Measurements from ENCODE around the gene ABCG8. TPM values are rescaled to one million over a fixed set of nuclear protein-coding genes. Genes with fewer than 3 reads are reported as not detected.

Gene ABCG8
- total RNA-seq, 1 donor from 2014 or later: not detected

DNA sequence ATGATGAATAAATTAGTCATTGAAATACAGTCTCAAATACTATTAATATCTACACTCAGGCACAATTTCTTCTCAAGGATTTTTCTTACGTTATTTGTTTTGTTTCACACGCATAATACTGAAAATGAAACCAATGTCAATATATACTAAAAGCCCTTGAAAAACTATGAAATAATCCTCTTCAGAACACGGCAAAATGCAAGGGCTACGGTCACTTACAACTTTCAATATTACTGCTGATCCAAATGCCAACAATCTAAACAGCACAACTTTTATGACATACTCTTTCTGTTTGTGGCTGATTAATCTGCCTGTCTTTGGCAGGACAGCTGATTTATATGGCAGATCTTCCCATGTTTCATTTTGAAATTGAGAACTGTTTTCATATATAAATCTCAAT, 88.7 kb downstream of the ABCG8 start:
- Mint-ChIP-seq H3K4me3 (no peak overlapping the region), H3K27me3 (ENCODE audit: low read depth) (no peaks in the 10 kb centered on the region), H3K27ac (ENCODE audit: unreplicated experiment) (no peak overlapping the region), H3K4me1 (no peaks in the 10 kb centered on the region), H3K9me3 (no peaks in the 10 kb centered on the region), H3K36me3 (ENCODE audit: low read depth) (peaks cover 18% of the 10 kb centered on the region)
- TF ChIP-seq, protein P1, sequence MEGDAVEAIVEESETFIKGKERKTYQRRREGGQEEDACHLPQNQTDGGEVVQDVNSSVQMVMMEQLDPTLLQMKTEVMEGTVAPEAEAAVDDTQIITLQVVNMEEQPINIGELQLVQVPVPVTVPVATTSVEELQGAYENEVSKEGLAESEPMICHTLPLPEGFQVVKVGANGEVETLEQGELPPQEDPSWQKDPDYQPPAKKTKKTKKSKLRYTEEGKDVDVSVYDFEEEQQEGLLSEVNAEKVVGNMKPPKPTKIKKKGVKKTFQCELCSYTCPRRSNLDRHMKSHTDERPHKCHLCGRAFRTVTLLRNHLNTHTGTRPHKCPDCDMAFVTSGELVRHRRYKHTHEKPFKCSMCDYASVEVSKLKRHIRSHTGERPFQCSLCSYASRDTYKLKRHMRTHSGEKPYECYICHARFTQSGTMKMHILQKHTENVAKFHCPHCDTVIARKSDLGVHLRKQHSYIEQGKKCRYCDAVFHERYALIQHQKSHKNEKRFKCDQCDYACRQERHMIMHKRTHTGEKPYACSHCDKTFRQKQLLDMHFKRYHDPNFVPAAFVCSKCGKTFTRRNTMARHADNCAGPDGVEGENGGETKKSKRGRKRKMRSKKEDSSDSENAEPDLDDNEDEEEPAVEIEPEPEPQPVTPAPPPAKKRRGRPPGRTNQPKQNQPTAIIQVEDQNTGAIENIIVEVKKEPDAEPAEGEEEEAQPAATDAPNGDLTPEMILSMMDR (conservative IDR thresholded peaks at IDR 0.05): no peak
- no peak for DNase-seq (ENCODE audit: low read depth, low spot score)

DNA sequence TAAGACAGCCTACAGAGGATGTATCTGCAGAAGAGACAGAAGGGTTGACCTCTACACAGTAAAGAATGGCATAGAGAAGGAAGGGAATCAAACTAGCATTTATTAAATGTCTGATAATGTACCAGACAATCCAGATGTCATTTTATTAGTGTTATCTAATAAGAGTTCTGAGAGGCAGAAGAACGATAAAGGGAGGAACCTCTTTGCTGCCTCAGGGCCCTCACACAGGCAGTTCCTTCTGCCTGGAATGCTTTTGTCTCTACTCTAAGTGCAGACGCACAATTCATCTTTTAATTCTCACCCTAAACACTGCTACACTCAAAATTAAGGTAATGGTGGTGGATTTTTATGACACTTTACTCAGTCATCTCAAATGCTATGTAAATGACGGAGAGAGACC, 92.5 kb downstream of the ABCG8 start:
- H3K27me3 Mint-ChIP-seq (ENCODE audit: low read depth): no peaks in the 10 kb centered on the region
- H3K27ac Mint-ChIP-seq (ENCODE audit: unreplicated experiment): no peak overlapping the region
- TF ChIP-seq, protein P1 (conservative IDR thresholded peaks at IDR 0.05): no peak
- peaks cover 17% of the 10 kb centered on the region for H3K36me3 Mint-ChIP-seq (ENCODE audit: low read depth)
- H3K4me3 Mint-ChIP-seq: no peak overlapping the region
- no peak for DNase-seq (ENCODE audit: low read depth, low spot score)
- H3K9me3 Mint-ChIP-seq: no peaks in the 10 kb centered on the region
- no peaks in the 10 kb centered on the region for H3K4me1 Mint-ChIP-seq

Other genes starting within 250 kb of the ABCG8 start
- gene THADA, start 242.9 kb upstream of the ABCG8 start, total RNA-seq: 33.7 and 33.8 TPM in 2 replicates
- 1.9 and 2.1 TPM in 2 replicates for gene PLEKHH2, start 201.7 kb upstream of the ABCG8 start, total RNA-seq
- not detected in 2 replicates for gene C1GALT1C1L, start 162.5 kb upstream of the ABCG8 start, total RNA-seq
- 20.0 and 22.0 TPM in 2 replicates for gene DYNC2LI1, start 64.9 kb upstream of the ABCG8 start, total RNA-seq
- not detected in 2 replicates for gene ABCG5, start 132 bp upstream of the ABCG8 start, total RNA-seq
- gene LRPPRC, start 157.0 kb downstream of the ABCG8 start, total RNA-seq: 131 and 138 TPM in 2 replicates

Measured in neural crest cell (in vitro differentiated cells).